GM04504 (cell line): ENCODE measurements around the gene GSC.
"Not testable (repeated sequence)": the region's sequence is repeated elsewhere in the genome, so short reads cannot be mapped to it uniquely, and the experiment has no call there.

Source experiments
- DNase-seq: peaks from one replicate; pipeline ENCODE4 v3.0.0-alpha.2; 2012; ENCODE audit warnings: low read depth

GSC gene

GRCh38 chr14:94746131-94746530 is 23.8 kb downstream of the GSC start:
- no peak for DNase-seq

GRCh38 chr14:94738751-94739150 is 31.2 kb downstream of the GSC start:
- DNase-seq = no peak

DNA sequence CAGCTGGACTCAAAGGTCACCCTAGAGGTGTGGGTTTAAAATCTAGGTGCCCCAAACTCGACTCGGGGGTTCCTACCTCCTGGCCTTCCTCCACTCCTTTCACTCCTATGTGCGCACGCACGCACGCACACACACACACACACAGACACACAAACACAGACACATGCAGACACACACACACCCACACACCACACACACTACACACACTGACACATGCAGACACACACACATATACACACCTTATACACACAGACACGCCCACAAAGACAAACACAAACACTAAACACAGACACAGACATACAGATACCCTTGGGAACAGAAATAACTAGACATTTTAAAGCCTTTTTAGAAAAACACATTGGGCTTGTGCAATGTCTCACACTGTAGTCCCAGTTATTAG is 31.8 kb downstream of the GSC start:
- DNase-seq = no peak

DNA sequence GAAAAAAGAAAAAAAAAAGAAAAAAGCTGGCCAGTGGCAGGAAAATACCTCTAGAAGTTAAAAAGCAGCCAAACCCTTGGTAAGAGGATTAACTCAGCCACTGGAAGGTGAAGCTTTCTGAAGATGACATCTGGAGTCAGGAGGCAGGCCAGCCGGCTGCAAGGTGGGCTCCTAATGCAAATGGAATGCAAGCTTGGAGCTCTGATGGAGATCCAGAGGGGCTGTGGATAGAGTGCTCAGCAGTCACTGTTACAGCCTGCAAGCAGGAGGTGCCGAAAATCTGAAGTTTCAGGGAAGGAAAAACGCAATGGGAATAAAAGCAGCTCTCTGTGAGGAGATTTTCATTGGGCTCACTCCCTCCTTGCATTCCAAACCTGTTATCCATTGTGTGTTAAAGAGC is 41.0 kb downstream of the GSC start:
- no peak for DNase-seq

DNA sequence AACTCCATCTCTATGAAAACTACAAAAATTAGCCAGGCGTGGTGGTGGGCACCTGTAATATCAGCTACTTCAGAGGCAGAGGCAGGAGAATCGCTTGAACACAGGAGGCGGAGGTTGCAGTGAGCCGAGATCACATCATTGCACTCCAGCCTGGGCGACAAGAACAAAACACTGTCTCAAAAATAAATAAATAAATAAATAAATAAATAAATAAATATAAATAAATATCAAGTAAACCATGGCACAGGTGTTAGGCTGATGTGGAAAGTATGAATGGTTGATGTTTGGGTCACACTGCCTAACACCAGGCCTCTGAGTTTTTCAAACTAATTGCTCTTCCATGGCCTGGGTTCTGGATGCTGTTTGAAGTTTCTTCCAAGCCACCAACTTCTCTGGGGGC is 41.5 kb downstream of the GSC start:
- not testable (repeated sequence) for DNase-seq

- DNase-seq = not testable (repeated sequence)
Measured at GRCh38 chr14:94726649-94727048, 43.3 kb downstream of the GSC start.

GRCh38 chr14:94724993-94725392 is 44.9 kb downstream of the GSC start:
- no peak for DNase-seq

GRCh38 chr14:94722397-94722796 is 47.5 kb downstream of the GSC start:
- no peak for DNase-seq
